ENCODE results near the gene TMEM179. TPM values are rescaled to one million over a fixed set of nuclear protein-coding genes. Genes with fewer than 3 reads are reported as not detected.
"Not testable (repeated sequence)": the region's sequence is repeated elsewhere in the genome, so short reads cannot be mapped to it uniquely, and the experiment has no call there.

The TMEM179 gene
- total and polyA plus RNA-seq, 8 donors: 0.73 to 2.0 (median 1.7) TPM; not detected in 1

GRCh38 chr14:104582662-104583061, 21.9 kb downstream of the TMEM179 start:
- Histone ChIP-seq H3K9me3 (no peaks in the 10 kb centered on the region), H3K27me3 (peaks cover 0 to 99% of the 10 kb centered on the region in 2 donors), H3K4me3 (no peak overlapping the region), H3K4me1 (no peaks in the 10 kb centered on the region), H3K27ac (no peak overlapping the region), H3K36me3 (no peaks in the 10 kb centered on the region)
- ATAC-seq (no peak), DNase-seq (peak in 1 of 4 donors; percentile 42)
- intact Hi-C loops (cut with DNase I): no loop called here
- no peak for TF ChIP-seq CTCF (IDR thresholded peaks at IDR 0.05)

GRCh38 chr14:104582005-104582404, 22.6 kb downstream of the TMEM179 start:
- Histone ChIP-seq H3K4me3 (no peak overlapping the region), H3K36me3 (no peaks in the 10 kb centered on the region), H3K27me3 (peaks cover 0 to 99% of the 10 kb centered on the region in 2 donors), H3K27ac (no peak overlapping the region), H3K9me3 (no peaks in the 10 kb centered on the region), H3K4me1 (no peaks in the 10 kb centered on the region)
- TF ChIP-seq CTCF (IDR thresholded peaks at IDR 0.05): no peak
- intact Hi-C loops (cut with DNase I): no loop called here
- ATAC-seq: no peak
- no peak for DNase-seq

- peaks cover 0 to 99% of the 10 kb centered on the region in 2 donors for H3K27me3 ChIP-seq
- no peak for TF ChIP-seq CTCF (IDR thresholded peaks at IDR 0.05)
- H3K9me3 ChIP-seq: no peaks in the 10 kb centered on the region
- H3K4me1 ChIP-seq: no peaks in the 10 kb centered on the region
- no peak overlapping the region for H3K27ac ChIP-seq
- DNase-seq (no peak), ATAC-seq (no peak)
- intact Hi-C loops (cut with DNase I): no loop called here
- H3K4me3 ChIP-seq: no peak overlapping the region
- H3K36me3 ChIP-seq: no peaks in the 10 kb centered on the region
Measured at GRCh38 chr14:104581521-104581920, 23.1 kb downstream of the TMEM179 start.

DNA sequence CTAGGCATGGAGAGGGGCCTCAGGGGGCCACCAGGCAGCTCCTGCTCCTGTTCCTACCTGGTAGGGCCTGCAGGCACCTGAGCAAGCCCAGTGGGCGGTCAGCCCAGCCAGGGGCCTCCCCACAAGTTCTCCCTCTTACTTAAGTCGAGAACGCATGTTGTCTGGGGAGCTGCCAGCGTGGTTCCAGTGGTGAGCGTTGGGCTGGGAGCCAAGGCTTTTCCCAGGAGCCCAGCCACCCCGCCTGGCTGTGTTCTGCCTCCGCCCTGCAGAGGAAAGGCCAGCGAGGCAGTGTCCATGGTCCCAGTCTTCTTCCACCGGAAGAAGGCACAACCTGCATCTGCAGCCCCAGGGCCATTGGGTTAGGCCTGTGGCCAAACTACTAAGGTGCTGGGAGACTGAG, 23.6 kb downstream of the TMEM179 start:
- TF ChIP-seq CTCF (IDR thresholded peaks at IDR 0.05): no peak
- no peak for ATAC-seq
- H3K36me3 ChIP-seq: no peaks in the 10 kb centered on the region
- intact Hi-C loops (cut with DNase I): no loop called here
- peaks cover 0 to 99% of the 10 kb centered on the region in 2 donors for H3K27me3 ChIP-seq
- no peaks in the 10 kb centered on the region for H3K4me1 ChIP-seq
- no peak overlapping the region for H3K27ac ChIP-seq
- H3K9me3 ChIP-seq: no peaks in the 10 kb centered on the region
- no peak overlapping the region for H3K4me3 ChIP-seq
- peak in 1 of 4 donors; percentile 69 for DNase-seq

GRCh38 chr14:104579939-104580338, 24.6 kb downstream of the TMEM179 start:
- H3K27ac ChIP-seq; ATAC-seq; H3K4me3 ChIP-seq; H3K36me3 ChIP-seq; intact Hi-C loops (cut with DNase I); H3K9me3 ChIP-seq; H3K4me1 ChIP-seq; DNase-seq: not testable (repeated sequence)
- H3K27me3 ChIP-seq: peaks cover 0 to 99% of the 10 kb centered on the region in 2 donors

DNA sequence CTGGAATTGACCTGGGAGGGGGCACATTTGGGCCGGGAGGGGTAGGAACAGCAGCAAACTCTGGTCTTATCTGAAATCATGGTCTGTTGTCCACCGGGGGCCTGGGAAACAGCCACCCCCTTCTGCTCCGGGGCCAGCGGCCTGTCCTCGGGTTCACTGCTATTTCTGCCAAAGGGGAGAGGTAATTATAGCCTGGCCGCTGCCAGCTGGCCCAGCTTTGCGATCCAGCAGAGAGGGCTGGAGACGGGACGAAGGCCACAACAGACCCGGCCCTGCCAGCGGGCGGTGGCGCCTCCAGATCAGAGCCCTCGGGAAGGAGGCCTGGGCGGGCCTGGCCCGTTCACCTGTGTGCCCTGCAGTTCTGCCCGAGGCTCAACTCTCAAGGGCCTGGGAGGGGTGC, 25.1 kb downstream of the TMEM179 start, which contains the start of gene C14orf180:
Gene C14orf180 (plus strand): TSS at position 258 of the 400 bp plus-strand sequence. CDS start 6,667 bp downstream, outside the sequence.
- Histone ChIP-seq H3K9me3 (no peaks in the 10 kb centered on the region), H3K4me1 (no peaks in the 10 kb centered on the region), H3K36me3 (no peaks in the 10 kb centered on the region), H3K27me3 (peaks cover 0 to 96% of the 10 kb centered on the region in 2 donors), H3K27ac (no peak within 1 kb of the TSS), H3K4me3 (no peak within 1 kb of the TSS)
- intact Hi-C loops (cut with DNase I): no loop called here
- ATAC-seq: no peak
- TF ChIP-seq CTCF (IDR thresholded peaks at IDR 0.05): no peak
- no peak for DNase-seq
